Liver (tissue), 9 donors: ENCODE data around the gene B4GALT3. TPM values are rescaled to one million over a fixed set of nuclear protein-coding genes. Genes with fewer than 3 reads are reported as not detected.
A peak's percentile ranks its signal among the peaks of the same experiment; 100 is the strongest.

Source experiments
- DNase-seq: peaks from one replicate; pipeline ENCODE4 v3.0.0-alpha.2; 2017; ENCODE audit warnings: low spot score
- H3K27ac ChIP-seq, 2 donors: one replicate each; pipeline ENCODE4 v1.7.0; 2013; ENCODE audit warnings: inconsistent platforms in 2 of 2, low read length in 2 of 2, control low read depth in 1 of 2, low read depth in 1 of 2, mild to moderate bottlenecking in 1 of 2
- H3K27me3 ChIP-seq, 4 donors: one replicate each; pipeline versions ENCODE4 v1.6.1 to v1.7.0; 2013; ENCODE audit warnings: low read length in 3 of 4, inconsistent platforms in 1 of 4, mild to moderate bottlenecking in 1 of 4, moderate library complexity in 1 of 4; ENCODE audit not compliant: control insufficient read depth in 4 of 4, insufficient read depth in 4 of 4
- H3K36me3 ChIP-seq, 4 donors: one replicate each; pipeline versions ENCODE4 v1.6.1 to v1.7.0; 2013; ENCODE audit warnings: low read length in 3 of 4, mild to moderate bottlenecking in 3 of 4, low read depth in 1 of 4, moderate library complexity in 1 of 4; ENCODE audit not compliant: control insufficient read depth in 4 of 4, insufficient read depth in 3 of 4
- H3K4me1 ChIP-seq, 4 donors: one replicate each; pipeline versions ENCODE4 v1.6.1 to v1.7.0; 2013; ENCODE audit warnings: low read length in 3 of 4, mild to moderate bottlenecking in 3 of 4, moderate library complexity in 1 of 4; ENCODE audit not compliant: control insufficient read depth in 4 of 4, insufficient read depth in 4 of 4
- H3K4me3 ChIP-seq, 3 donors: one replicate each; pipeline versions ENCODE4 v1.6.1 to v1.7.0; 2013; ENCODE audit warnings: low read length in 3 of 3, control low read depth in 1 of 3, low read depth in 1 of 3, mild to moderate bottlenecking in 1 of 3
- H3K9ac ChIP-seq, 2 donors: one replicate each; pipeline ENCODE4 v1.7.0; 2013; ENCODE audit warnings: low read length in 2 of 2, mild to moderate bottlenecking in 2 of 2, moderate library complexity in 2 of 2, control low read depth in 1 of 2, low read depth in 1 of 2
- H3K9me3 ChIP-seq, 4 donors: one replicate each; pipeline versions ENCODE4 v1.6.1 to v1.7.0; 2013; ENCODE audit warnings: low read length in 3 of 4; ENCODE audit not compliant: control insufficient read depth in 4 of 4
- CTCF ChIP-seq: fragments of 150-350 bp; IDR thresholded peaks from 2 replicates; pipeline ENCODE4 v1.5.1; 2017; ENCODE audit warnings: improper control_type of control experiment, low read depth, low read length; ENCODE audit not compliant: missing input control
- EGR1 ChIP-seq, 2 donors: IDR thresholded peaks; 2 replicates each; pipeline ENCODE4 v1.6.1; 2016 to 2018; ENCODE audit warnings: antibody characterized with exemption in 2 of 2, low read depth in 2 of 2
- FOXA1 ChIP-seq: IDR thresholded peaks from 2 replicates; pipeline ENCODE4 v1.6.1; 2016; ENCODE audit warnings: antibody characterized with exemption
- FOXA2 ChIP-seq: IDR thresholded peaks from 2 replicates; pipeline ENCODE4 v1.6.1; 2016; ENCODE audit warnings: antibody characterized with exemption
- GABPA ChIP-seq, 2 donors: IDR thresholded peaks in 1 of 2; conservative IDR thresholded peaks in 1 of 2; 2 replicates each; pipeline ENCODE4 v1.6.1; 2016; ENCODE audit warnings: antibody characterized with exemption in 2 of 2, mild to moderate bottlenecking in 1 of 2, moderate library complexity in 1 of 2
- HNF4A ChIP-seq, 2 donors: conservative IDR thresholded peaks; 2 replicates each; pipeline ENCODE4 v1.6.1; 2016; ENCODE audit warnings: antibody characterized with exemption in 2 of 2, mild to moderate bottlenecking in 2 of 2
- HNF4G ChIP-seq: IDR thresholded peaks from 2 replicates; pipeline ENCODE4 v1.6.1; 2016; ENCODE audit warnings: antibody characterized with exemption
- JUND ChIP-seq, 2 donors: IDR thresholded peaks; 2 replicates each; pipeline ENCODE4 v1.6.1; 2016; ENCODE audit warnings: antibody characterized with exemption in 2 of 2
- NR2F2 ChIP-seq: IDR thresholded peaks from 2 replicates; pipeline ENCODE4 v1.6.1; 2016; ENCODE audit warnings: antibody characterized with exemption
- RAD21 ChIP-seq, 2 donors: IDR thresholded peaks; 2 replicates each; pipeline ENCODE4 v1.6.1; 2016; ENCODE audit warnings: antibody characterized with exemption in 2 of 2, mild to moderate bottlenecking in 2 of 2
- RXRA ChIP-seq, 2 donors: IDR thresholded peaks; 2 replicates each; pipeline ENCODE4 v1.6.1; 2017 to 2018; ENCODE audit warnings: antibody characterized with exemption in 2 of 2, mild to moderate bottlenecking in 1 of 2
- SP1 ChIP-seq: IDR thresholded peaks from 2 replicates; pipeline ENCODE4 v1.6.1; 2018; ENCODE audit warnings: antibody characterized with exemption, mild to moderate bottlenecking
- TAF1 ChIP-seq: conservative IDR thresholded peaks from 2 replicates; pipeline ENCODE4 v1.6.1; 2016; ENCODE audit warnings: antibody characterized with exemption, mild to moderate bottlenecking
- YY1 ChIP-seq: IDR thresholded peaks from 2 replicates; pipeline ENCODE4 v1.6.1; 2016; ENCODE audit warnings: antibody characterized with exemption, mild to moderate bottlenecking
- WGBS: extraction: QIAGEN DNeasy Blood & Tissue Kit; methylation state at CpG from one replicate; pipeline ENCODE4 v1.1.7; 2013; 5-methylcytosine and 5-hydroxymethylcytosine counted together
- polyA plus RNA-seq, 2 donors: library from polyadenylated mRNA; stranded (reverse) in 1 of 2; unstranded in 1 of 2; fragments of 200-250 nt in 1 of 2; fragments of >200 nt in 1 of 2; fragmentation: Nextera tagmentation in 1 of 2; extraction: Ambion mirVana in 1 of 2; gene quantifications; one replicate each; pipeline versions ENCODE4 v1.2.1 to v1.2.3, GENCODE V29; 2013 to 2015
- total RNA-seq, 2 donors: library from RNA; depleted of rRNA; stranded (reverse); fragments of >200 nt; gene quantifications; one replicate each; pipeline ENCODE4 v1.2.3, GENCODE V29; 2014
- TF ChIP-seq, protein P1 (sequence below): IDR thresholded peaks from 2 replicates; pipeline ENCODE4 v1.6.1; 2016; ENCODE audit warnings: antibody characterized with exemption
- TF ChIP-seq, protein P2 (sequence below): IDR thresholded peaks from 2 replicates; pipeline ENCODE4 v1.6.1; 2016; ENCODE audit warnings: antibody characterized with exemption
- TF ChIP-seq, protein P3 (sequence below): IDR thresholded peaks from 2 replicates; pipeline ENCODE4 v1.6.1; 2016; ENCODE audit warnings: antibody characterized with exemption
- TF ChIP-seq, protein P4 (sequence below): IDR thresholded peaks from 2 replicates; pipeline ENCODE4 v1.6.1; 2016; ENCODE audit warnings: antibody characterized with exemption, mild to moderate bottlenecking
- donor health status: healthy.
- donor health status: healthy.
- donor health status: healthy.
- donor health status: healthy.
- donor health status: healthy.

The B4GALT3 gene
- total and polyA plus RNA-seq, 4 donors, result 13.1 to 23.8 (median 14.7) TPM

DNA sequence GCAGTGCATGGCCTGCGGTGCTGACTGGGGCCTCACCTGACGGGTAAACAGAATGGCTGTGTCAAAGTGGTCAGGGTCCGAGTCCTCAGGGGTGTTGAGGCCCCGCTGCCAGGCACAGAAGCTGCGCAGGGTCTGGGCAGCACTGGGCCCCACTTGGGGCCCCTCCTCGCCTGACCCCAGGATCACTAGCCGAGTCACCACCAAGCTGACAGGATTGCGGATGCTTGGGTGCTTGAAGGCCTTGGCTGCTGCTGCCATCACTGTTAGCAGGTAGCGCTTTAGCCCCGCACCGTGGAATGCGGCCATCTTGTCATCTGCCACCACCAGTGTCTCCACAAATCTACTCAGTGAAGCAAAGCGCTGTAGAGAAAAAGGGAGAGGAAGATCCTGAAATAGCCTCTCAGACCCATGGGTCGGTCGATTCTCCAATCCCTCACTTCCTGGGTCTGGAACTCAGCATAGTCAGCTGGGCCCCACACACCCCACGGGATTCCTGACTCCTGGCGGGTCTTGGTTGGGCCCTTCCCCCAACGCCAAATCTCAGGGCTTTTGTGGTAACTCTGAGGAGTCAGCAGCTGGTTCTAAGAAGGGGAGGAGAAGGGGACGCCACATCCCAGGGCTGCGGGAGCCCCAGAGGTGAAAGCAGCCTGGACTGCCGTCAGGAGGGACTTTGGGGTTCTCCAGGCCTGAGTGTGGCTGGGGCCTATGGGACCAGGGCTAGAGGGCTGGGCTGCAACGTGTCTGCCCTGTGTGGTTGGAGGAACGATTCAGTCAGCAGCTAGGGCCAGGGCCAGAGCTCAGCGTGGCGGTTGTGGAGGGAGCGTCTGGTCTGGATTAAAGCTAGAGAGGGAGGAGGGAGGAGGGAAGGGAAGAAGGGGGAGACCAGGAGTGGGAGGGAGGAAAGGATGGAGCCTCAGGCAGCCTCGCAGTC lies 19.5 kb upstream of the B4GALT3 start:
- Histone ChIP-seq H3K27ac (peak overlapping the region; percentile 73 to 95), H3K36me3 (peaks cover 0 to 1% (median 0%) of the 10 kb centered on the region in 4 donors), H3K4me1 (peaks cover 14 to 38% (median 26%) of the 10 kb centered on the region in 4 donors), H3K27me3 (no peaks in the 10 kb centered on the region), H3K4me3 (peak overlapping the region in 2 of 3 donors; percentile 14 to 29), H3K9me3 (no peaks in the 10 kb centered on the region), H3K9ac (no peak overlapping the region)
- no peak for DNase-seq
- no peak for TF ChIP-seq FOXA2
- TF ChIP-seq, protein P1, sequence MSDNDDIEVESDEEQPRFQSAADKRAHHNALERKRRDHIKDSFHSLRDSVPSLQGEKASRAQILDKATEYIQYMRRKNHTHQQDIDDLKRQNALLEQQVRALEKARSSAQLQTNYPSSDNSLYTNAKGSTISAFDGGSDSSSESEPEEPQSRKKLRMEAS, result no peak
- no peak for TF ChIP-seq RAD21 (IDR thresholded peaks at IDR 0.05)
- TF ChIP-seq JUND (IDR thresholded peaks at IDR 0.05), result no peak
- TF ChIP-seq, protein P2, sequence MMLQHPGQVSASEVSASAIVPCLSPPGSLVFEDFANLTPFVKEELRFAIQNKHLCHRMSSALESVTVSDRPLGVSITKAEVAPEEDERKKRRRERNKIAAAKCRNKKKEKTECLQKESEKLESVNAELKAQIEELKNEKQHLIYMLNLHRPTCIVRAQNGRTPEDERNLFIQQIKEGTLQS, result no peak
- WGBS, result 85% methylated on average over 27 of the region's 27 CpGs

- H3K4me3 ChIP-seq, result no peak overlapping the region
- H3K9ac ChIP-seq, result no peak overlapping the region
Observed at GRCh38 chr1:161196111-161196510, 18.8 kb upstream of the B4GALT3 start.

More at GRCh38 chr1:161196111-161196510, 18.8 kb upstream of the B4GALT3 start:
- 97% methylated on average over 7 of the region's 7 CpGs for WGBS
- no peak overlapping the region for H3K27ac ChIP-seq
- TF ChIP-seq TAF1 (no peak), SP1 (no peak), HNF4G (no peak), YY1 (no peak), CTCF (no peak), FOXA1 (no peak), NR2F2 (no peak), GABPA (IDR thresholded peaks at IDR 0.05 in 1 of 2, conservative IDR thresholded peaks at IDR 0.05 in 1 of 2) (no peak), RXRA (IDR thresholded peaks at IDR 0.05) (no peak), FOXA2 (no peak), EGR1 (IDR thresholded peaks at IDR 0.05; ENCODE audit: low read depth in 2 of 2) (no peak), HNF4A (conservative IDR thresholded peaks at IDR 0.05) (no peak), JUND (IDR thresholded peaks at IDR 0.05) (no peak), RAD21 (IDR thresholded peaks at IDR 0.05) (no peak)
- TF ChIP-seq, protein P1, result no peak
- TF ChIP-seq, protein P3, sequence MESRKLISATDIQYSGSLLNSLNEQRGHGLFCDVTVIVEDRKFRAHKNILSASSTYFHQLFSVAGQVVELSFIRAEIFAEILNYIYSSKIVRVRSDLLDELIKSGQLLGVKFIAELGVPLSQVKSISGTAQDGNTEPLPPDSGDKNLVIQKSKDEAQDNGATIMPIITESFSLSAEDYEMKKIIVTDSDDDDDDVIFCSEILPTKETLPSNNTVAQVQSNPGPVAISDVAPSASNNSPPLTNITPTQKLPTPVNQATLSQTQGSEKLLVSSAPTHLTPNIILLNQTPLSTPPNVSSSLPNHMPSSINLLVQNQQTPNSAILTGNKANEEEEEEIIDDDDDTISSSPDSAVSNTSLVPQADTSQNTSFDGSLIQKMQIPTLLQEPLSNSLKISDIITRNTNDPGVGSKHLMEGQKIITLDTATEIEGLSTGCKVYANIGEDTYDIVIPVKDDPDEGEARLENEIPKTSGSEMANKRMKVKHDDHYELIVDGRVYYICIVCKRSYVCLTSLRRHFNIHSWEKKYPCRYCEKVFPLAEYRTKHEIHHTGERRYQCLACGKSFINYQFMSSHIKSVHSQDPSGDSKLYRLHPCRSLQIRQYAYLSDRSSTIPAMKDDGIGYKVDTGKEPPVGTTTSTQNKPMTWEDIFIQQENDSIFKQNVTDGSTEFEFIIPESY, result no peak
- TF ChIP-seq, protein P2, result no peak
- TF ChIP-seq, protein P4, sequence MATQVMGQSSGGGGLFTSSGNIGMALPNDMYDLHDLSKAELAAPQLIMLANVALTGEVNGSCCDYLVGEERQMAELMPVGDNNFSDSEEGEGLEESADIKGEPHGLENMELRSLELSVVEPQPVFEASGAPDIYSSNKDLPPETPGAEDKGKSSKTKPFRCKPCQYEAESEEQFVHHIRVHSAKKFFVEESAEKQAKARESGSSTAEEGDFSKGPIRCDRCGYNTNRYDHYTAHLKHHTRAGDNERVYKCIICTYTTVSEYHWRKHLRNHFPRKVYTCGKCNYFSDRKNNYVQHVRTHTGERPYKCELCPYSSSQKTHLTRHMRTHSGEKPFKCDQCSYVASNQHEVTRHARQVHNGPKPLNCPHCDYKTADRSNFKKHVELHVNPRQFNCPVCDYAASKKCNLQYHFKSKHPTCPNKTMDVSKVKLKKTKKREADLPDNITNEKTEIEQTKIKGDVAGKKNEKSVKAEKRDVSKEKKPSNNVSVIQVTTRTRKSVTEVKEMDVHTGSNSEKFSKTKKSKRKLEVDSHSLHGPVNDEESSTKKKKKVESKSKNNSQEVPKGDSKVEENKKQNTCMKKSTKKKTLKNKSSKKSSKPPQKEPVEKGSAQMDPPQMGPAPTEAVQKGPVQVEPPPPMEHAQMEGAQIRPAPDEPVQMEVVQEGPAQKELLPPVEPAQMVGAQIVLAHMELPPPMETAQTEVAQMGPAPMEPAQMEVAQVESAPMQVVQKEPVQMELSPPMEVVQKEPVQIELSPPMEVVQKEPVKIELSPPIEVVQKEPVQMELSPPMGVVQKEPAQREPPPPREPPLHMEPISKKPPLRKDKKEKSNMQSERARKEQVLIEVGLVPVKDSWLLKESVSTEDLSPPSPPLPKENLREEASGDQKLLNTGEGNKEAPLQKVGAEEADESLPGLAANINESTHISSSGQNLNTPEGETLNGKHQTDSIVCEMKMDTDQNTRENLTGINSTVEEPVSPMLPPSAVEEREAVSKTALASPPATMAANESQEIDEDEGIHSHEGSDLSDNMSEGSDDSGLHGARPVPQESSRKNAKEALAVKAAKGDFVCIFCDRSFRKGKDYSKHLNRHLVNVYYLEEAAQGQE, result no peak
- DNase-seq, result no peak
- peaks cover 0 to 5% (median 0%) of the 10 kb centered on the region in 4 donors for H3K36me3 ChIP-seq
- no peaks in the 10 kb centered on the region for H3K9me3 ChIP-seq
- peaks cover 14 to 32% (median 22%) of the 10 kb centered on the region in 4 donors for H3K4me1 ChIP-seq
- no peaks in the 10 kb centered on the region for H3K27me3 ChIP-seq
